Brain microvascular endothelial cell (primary cell): ENCODE measurements around the gene ANO10.

Experiments
- DNase-seq: peaks from one replicate; pipeline ENCODE4 v3.0.0-alpha.2; 2020
- H3K27ac ChIP-seq: fragments of 250-450 bp; sonication (Bioruptor Pico); 2 replicates; pipeline ENCODE4 v1.5.1; 2020; ENCODE audit warnings: mild to moderate bottlenecking, moderate library complexity
- H3K27me3 ChIP-seq: fragments of 250-450 bp; sonication (Bioruptor Pico); replicated peaks from 2 replicates; pipeline ENCODE4 v1.5.1; 2020; ENCODE audit warnings: mild to moderate bottlenecking
- H3K36me3 ChIP-seq: fragments of 250-450 bp; sonication (Bioruptor Pico); replicated peaks from 2 replicates; pipeline ENCODE4 v1.5.1; 2020; ENCODE audit warnings: mild to moderate bottlenecking
- H3K4me3 ChIP-seq: 2 replicates; pipeline ENCODE4 v1.5.1; 2011; ENCODE audit warnings: low read depth, mild to moderate bottlenecking, control low read depth, low read length, moderate library complexity
- in situ Hi-C: cut with HindIII; loops from 2 replicates; pipeline ENCODE4 v1.10.0; 2017; ENCODE audit warnings: low sequenced_read_pairs, low pct_ligation_motif_present
- TF ChIP-seq, protein P1 (sequence below): IDR thresholded peaks from 2 replicates; pipeline ENCODE4 v1.5.1; 2011; ENCODE audit warnings: low read depth, mild to moderate bottlenecking, moderate library complexity, low read length, control low read depth, inconsistent platforms; ENCODE audit errors: missing control alignments

Gene ANO10

GRCh38 chr3:43629741-43630140 is 7.9 kb upstream of the ANO10 start:
- H3K36me3 ChIP-seq = no peaks in the 10 kb centered on the region
- no peak for DNase-seq
- H3K27me3 ChIP-seq = no peaks in the 10 kb centered on the region
- TF ChIP-seq, protein P1, sequence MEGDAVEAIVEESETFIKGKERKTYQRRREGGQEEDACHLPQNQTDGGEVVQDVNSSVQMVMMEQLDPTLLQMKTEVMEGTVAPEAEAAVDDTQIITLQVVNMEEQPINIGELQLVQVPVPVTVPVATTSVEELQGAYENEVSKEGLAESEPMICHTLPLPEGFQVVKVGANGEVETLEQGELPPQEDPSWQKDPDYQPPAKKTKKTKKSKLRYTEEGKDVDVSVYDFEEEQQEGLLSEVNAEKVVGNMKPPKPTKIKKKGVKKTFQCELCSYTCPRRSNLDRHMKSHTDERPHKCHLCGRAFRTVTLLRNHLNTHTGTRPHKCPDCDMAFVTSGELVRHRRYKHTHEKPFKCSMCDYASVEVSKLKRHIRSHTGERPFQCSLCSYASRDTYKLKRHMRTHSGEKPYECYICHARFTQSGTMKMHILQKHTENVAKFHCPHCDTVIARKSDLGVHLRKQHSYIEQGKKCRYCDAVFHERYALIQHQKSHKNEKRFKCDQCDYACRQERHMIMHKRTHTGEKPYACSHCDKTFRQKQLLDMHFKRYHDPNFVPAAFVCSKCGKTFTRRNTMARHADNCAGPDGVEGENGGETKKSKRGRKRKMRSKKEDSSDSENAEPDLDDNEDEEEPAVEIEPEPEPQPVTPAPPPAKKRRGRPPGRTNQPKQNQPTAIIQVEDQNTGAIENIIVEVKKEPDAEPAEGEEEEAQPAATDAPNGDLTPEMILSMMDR = no peak
- H3K4me3 ChIP-seq = no peak overlapping the region
- no peak overlapping the region for H3K27ac ChIP-seq
- in situ Hi-C loops = no loop called here

GRCh38 chr3:43629257-43629656 is 7.4 kb upstream of the ANO10 start:
- no peaks in the 10 kb centered on the region for H3K27me3 ChIP-seq
- in situ Hi-C loops = no loop called here

GRCh38 chr3:43627360-43627759 is 5.5 kb upstream of the ANO10 start:
- in situ Hi-C loops = no loop called here
- H3K27me3 ChIP-seq = no peaks in the 10 kb centered on the region
- H3K4me3 ChIP-seq = no peak overlapping the region
- no peak overlapping the region for H3K27ac ChIP-seq
- H3K36me3 ChIP-seq = no peaks in the 10 kb centered on the region
- no peak for DNase-seq
- TF ChIP-seq, protein P1 = no peak

More at GRCh38 chr3:43629257-43629656, 7.4 kb upstream of the ANO10 start:
- TF ChIP-seq, protein P1 = no peak
- Histone ChIP-seq H3K36me3 (no peaks in the 10 kb centered on the region), H3K4me3 (no peak overlapping the region), H3K27ac (no peak overlapping the region)
- DNase-seq = no peak

DNA sequence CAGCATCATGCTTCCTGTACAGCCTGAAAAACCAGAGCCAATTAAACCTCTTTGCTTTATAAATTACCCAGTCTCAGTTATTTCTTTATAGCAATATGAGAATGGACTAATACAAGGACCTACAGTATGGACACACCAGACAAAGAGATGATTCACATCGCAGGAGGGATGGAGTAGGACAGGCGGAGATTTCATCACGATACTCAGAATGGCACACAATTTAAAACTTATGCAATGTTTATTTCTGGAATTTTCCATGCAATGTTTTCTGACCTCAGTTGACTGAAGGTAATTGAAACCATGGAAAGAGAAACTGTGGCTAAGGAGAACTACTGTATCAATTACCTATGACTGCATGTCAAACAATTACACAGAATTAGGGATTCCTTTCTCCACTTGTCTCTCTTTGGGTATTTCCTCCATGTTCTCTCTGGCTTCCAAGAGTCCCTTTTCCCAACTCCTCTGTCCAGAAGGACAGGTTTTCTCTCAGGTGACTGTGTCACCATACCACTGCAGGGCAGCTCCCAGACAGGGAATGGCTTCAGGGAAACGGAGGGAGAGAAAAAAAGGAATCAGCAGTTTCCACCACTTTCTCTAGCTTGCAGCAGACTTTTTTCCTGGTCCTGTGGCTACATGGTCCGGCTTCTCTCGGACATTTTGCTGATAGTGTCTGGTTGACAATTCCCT is 3.0 kb upstream of the ANO10 start:
- H3K27me3 ChIP-seq = no peaks in the 10 kb centered on the region
- in situ Hi-C loops = no loop called here
- DNase-seq = no peak
- TF ChIP-seq, protein P1 = no peak
- H3K4me3 ChIP-seq = no peak overlapping the region
- H3K36me3 ChIP-seq = no peaks in the 10 kb centered on the region
- no peak overlapping the region for H3K27ac ChIP-seq

GRCh38 chr3:43620831-43621655 is 768 bp downstream of the ANO10 start:
- in situ Hi-C loops = no loop called here
- Histone ChIP-seq H3K4me3 (peak overlapping the region; percentile 92), H3K27me3 (no peaks in the 10 kb centered on the region), H3K36me3 (no peaks in the 10 kb centered on the region), H3K27ac (peak overlapping the region; percentile 50)
- TF ChIP-seq, protein P1 = no peak
- DNase-seq = peak; percentile 20
